ENCODE results near the gene STK4. TPM values are rescaled to one million over a fixed set of nuclear protein-coding genes. Genes with fewer than 3 reads are reported as not detected.
A peak's percentile ranks its signal among the peaks of the same experiment; 100 is the strongest.

STK4 gene
- total RNA-seq, 1 donor, result 35.8 TPM

GRCh38 chr20:45038745-45039474 is 72.6 kb downstream of the STK4 start:
- DNase-seq (ENCODE audit: low read depth), result peak; percentile 41
- no peak overlapping the region for H3K4me3 ChIP-seq (ENCODE audit: low read depth, low read length)
- no peak for TF ChIP-seq CTCF (IDR thresholded peaks at IDR 0.05; ENCODE audit: insufficient read depth, low read depth, low read length)

- no peak for TF ChIP-seq CTCF (IDR thresholded peaks at IDR 0.05; ENCODE audit: insufficient read depth, low read depth, low read length)
- DNase-seq (ENCODE audit: low read depth), result peak; percentile 41
- H3K4me3 ChIP-seq (ENCODE audit: low read depth, low read length), result no peak overlapping the region
Measured at GRCh38 chr20:45039475-45039820, 73.1 kb downstream of the STK4 start.

GRCh38 chr20:45041464-45042337 is 75.4 kb downstream of the STK4 start:
- TF ChIP-seq CTCF (IDR thresholded peaks at IDR 0.05; ENCODE audit: insufficient read depth, low read depth, low read length), result no peak
- DNase-seq (ENCODE audit: low read depth), result peak; percentile 68
- H3K4me3 ChIP-seq (ENCODE audit: low read depth, low read length), result no peak overlapping the region

- no peak for TF ChIP-seq CTCF (IDR thresholded peaks at IDR 0.05; ENCODE audit: insufficient read depth, low read depth, low read length)
- DNase-seq (ENCODE audit: low read depth), result no peak
- no peak overlapping the region for H3K4me3 ChIP-seq (ENCODE audit: low read depth, low read length)
Measured at GRCh38 chr20:45042978-45043377, 76.7 kb downstream of the STK4 start.

GRCh38 chr20:45044084-45044573 is 77.8 kb downstream of the STK4 start:
- TF ChIP-seq CTCF (IDR thresholded peaks at IDR 0.05; ENCODE audit: insufficient read depth, low read depth, low read length), result peak; percentile 90
- DNase-seq (ENCODE audit: low read depth), result peak; percentile 85
- H3K4me3 ChIP-seq (ENCODE audit: low read depth, low read length), result no peak overlapping the region

GRCh38 chr20:45044601-45045000 is 78.3 kb downstream of the STK4 start:
- no peak for TF ChIP-seq CTCF (IDR thresholded peaks at IDR 0.05; ENCODE audit: insufficient read depth, low read depth, low read length)
- DNase-seq (ENCODE audit: low read depth), result no peak
- no peak overlapping the region for H3K4me3 ChIP-seq (ENCODE audit: low read depth, low read length)
